GM12874 (cell line): ENCODE data around the gene IST1.

ENCODE experiments used
- TF ChIP-seq, protein P1 (sequence below): IDR thresholded peaks from 2 replicates; pipeline ENCODE4 v1.5.1; 2011; ENCODE audit warnings: low read depth, mild to moderate bottlenecking, control low read depth, low read length, moderate library complexity; ENCODE audit not compliant: insufficient read depth

Gene IST1

DNA sequence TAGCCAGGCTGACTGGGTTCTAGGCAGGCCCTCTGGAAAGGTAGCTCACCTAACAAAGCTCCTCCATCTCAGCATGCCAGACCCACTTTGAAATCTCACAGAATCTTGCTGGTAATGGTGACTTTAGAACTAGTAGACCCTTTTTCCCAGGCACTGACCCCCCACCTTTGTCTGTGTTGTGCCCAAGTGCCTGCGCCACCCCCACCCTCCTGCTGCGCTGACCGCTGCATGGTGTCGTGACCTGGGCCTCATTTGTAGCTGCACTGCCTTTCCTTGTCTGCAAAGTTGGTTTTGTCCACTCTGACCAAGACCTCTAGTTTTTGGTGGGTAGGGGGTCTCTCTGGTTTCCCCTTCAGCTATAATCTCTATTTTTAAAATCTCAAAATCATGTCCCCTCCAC is 42.8 kb upstream of the IST1 start:
- TF ChIP-seq, protein P1, sequence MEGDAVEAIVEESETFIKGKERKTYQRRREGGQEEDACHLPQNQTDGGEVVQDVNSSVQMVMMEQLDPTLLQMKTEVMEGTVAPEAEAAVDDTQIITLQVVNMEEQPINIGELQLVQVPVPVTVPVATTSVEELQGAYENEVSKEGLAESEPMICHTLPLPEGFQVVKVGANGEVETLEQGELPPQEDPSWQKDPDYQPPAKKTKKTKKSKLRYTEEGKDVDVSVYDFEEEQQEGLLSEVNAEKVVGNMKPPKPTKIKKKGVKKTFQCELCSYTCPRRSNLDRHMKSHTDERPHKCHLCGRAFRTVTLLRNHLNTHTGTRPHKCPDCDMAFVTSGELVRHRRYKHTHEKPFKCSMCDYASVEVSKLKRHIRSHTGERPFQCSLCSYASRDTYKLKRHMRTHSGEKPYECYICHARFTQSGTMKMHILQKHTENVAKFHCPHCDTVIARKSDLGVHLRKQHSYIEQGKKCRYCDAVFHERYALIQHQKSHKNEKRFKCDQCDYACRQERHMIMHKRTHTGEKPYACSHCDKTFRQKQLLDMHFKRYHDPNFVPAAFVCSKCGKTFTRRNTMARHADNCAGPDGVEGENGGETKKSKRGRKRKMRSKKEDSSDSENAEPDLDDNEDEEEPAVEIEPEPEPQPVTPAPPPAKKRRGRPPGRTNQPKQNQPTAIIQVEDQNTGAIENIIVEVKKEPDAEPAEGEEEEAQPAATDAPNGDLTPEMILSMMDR, result no peak

DNA sequence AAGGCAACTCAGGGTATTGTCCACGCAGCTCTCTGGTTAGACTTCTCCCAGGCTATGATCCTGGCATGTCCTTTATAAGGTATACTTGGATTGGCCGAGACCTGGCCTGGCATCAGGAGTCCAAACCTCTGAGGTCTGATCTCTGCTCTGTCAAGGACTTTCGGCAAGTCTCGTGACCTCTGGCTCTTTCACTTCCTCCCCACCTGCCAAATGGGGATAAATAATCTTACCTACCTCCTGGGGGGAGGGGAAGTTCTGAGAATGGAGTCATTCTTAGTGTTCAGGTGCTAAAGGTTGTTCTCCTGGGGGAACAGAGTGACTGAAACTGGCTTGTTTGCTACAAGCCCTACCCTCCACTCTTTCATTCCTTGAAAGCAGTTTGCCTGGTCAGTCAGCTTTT is 41.9 kb upstream of the IST1 start:
- TF ChIP-seq, protein P1, result no peak

DNA sequence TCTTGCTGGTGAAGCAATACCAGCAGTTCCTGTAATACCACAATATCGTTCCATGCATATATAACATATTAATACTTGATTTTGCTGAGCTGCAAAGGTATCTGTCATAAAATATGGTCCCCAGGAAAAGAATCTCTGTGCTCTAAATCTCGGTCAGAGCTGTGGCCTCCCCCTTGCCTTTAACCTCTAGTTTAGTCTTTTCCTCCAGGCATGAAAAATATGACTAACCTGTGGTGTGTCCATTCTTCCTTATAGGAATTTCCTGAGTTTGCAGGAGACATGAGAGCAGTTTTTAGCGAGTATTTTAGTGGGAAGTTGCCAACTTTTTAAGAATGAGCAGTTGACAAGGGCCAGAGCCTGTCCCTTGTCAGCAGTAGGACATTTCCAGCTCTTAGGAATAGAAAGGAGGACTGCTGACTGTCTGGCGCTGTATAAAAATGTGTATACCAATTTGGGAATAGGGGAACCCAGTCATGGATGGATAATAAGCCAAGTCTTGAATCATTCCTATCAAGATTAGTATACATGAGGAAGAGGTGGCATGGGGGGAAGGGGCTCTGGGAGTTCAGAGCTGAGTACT is 40.9 kb upstream of the IST1 start:
- TF ChIP-seq, protein P1, result no peak

DNA sequence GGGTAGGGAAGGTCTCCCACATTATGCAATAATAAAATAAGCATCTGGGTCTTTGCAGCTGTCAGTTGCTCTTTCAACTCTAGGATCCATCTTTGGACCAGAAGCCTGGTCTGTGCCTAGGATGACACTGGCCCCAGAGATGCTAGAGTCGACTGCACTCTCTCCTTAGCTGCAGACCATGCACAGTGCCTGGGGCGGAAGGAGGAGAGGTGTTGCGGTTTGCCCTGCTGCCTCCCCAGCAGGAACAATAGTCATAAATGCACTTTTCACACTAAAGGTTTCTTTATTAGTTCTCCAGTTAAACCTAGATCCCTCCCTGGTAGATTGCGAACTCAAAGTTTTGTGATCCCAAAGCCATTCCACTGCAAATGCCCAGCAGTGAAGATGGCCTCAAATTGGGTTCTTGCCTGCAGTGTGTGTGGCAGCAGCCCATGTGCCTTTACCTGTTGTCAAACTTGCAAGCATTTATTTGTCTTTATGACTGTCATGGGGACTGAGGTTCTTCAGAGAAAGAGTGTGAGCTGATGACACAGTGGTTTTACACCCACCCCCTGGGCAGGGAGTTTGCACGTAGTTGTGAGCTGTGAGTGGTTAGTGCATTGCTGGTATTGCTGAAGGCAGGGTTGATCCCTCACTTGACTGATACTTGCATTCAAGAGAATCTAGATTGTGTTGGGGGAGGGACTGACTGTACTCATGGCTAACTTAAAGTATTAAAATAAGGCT is 39.2 kb upstream of the IST1 start:
- TF ChIP-seq, protein P1, result no peak

DNA sequence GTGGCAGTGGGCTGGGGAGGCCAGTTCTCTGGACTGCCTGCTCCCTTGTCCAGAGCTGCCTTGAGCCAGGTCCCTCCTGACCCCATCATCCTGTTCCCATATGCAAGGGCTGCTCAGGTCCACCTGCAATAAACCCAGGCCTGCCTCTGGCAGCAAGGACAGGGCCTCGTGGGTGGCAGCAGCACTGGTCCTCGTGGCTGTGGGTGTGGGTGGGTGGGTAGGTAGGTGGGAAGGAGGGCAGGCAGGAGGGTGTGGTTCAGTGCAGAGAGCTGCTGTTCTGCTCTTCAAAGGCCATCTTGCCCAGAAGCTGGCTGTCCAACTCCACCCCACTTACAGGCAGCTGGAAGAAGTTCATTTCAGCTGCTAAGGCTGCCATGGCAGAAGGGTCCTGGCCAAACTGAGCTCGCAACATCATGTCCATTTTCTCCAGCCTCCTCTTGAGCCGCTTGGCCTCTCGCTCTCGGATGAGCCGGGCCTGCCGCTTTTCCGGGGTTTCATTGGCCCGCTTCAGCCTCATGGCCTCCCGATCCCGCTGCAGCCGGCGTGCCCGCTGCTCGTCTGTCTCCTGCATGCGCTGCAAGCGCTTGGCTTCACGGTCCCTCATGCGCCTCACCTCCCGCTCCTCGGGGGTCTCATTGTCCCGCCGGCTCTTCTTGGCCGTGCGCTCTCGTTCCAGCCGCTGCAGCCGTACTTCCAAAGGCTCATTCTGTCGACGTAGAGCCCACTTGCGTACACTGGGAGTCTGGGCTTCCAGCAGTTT is 35.4 kb upstream of the IST1 start:
- TF ChIP-seq, protein P1, result no peak

DNA sequence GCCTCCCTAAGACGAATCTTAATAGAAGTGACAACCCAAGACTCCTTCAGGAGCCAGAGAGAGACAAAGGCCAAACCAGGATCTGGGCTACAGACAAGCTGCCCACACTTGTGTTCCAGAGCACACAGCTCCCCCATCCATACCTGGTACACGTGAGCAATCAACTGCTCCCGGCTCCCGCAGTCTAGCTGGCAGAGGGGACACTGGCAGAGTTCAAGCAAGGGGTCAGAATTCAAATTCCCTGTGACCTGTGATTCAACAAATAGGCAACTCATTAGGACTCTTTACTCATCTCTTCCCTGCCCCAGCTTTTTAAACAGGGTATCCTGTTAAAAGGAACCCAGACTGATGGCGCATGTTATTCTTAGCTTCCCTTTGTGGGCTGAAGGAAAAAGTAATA is 31.3 kb upstream of the IST1 start:
- TF ChIP-seq, protein P1, result no peak

DNA sequence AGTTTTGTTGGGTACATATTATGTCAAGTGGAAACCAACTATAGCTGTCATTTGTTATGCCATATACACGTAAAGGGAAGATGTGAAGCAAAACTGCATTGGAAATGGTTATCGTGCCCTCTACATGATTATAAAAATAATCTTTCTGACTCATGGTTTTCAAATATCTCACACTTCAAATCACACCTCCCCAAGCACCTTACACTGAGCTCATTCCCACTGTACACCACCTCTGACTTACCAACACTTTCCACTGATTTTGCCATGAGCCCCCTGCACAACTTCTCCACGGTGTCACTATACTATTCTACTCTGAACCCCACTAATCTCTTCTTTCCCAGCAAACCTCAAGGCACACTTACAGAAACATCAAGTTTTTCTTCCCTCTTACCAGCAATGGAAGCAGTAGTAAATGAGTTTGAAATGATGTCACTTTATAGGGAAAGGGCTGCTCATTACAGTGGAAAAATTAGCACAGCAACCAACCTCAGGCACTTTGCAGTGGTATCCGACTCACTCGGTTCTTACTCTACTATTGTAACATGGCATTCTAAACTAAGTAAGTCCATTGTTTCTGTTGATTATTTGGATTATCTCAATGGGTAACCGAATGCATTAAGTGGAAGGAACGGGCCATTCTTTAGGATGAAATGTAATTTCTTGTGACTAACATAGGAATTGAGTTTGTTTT is 30.0 kb upstream of the IST1 start:
- TF ChIP-seq, protein P1, result no peak
